Stimulated activated CD4-positive, alpha-beta T cell treated with anti-CD3 and anti-CD28 coated beads, Interleukin-1b, Interleukin-23, amount 100 ng/mL, for 4 hours (primary cell): ENCODE data around the gene ZNF491.
"Not testable (repeated sequence)": the region's sequence is repeated elsewhere in the genome, so short reads cannot be mapped to it uniquely, and the experiment has no call there.

Source experiments
- DNase-seq, 2 donors: peaks; one replicate each; pipeline ENCODE4 v3.0.0-alpha.2; 2020; ENCODE audit warnings: low read depth in 2 of 2

Gene ZNF491

DNA sequence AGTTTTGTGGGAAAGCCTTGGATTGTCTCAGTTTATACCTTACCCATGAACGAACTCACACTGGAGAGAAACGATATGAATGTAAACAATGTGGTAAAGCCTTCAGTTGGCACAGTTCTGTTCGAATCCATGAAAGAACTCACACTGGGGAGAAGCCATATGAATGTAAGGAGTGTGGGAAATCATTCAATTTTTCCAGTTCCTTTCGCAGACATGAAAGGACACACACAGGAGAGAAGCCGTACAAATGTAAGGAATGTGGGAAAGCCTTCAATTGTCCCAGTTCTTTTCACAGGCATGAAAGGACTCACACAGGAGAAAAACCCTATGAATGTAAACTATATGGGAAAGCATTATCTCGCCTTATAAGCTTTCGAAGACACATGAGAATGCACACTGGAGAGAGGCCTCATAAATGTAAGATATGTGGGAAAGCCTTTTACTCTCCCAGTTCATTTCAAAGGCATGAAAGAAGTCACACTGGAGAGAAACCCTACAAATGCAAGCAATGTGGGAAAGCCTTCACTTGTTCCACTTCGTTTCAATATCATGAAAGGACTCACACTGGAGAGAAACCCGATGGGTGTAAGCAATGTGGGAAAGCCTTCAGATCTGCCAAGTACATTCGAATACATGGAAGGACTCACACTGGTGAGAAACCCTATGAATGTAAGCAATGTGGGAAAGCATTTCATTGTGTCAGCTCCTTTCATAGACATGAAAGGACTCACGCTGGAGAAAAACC, 8.2 kb downstream of the ZNF491 start:
- no peak for DNase-seq

DNA sequence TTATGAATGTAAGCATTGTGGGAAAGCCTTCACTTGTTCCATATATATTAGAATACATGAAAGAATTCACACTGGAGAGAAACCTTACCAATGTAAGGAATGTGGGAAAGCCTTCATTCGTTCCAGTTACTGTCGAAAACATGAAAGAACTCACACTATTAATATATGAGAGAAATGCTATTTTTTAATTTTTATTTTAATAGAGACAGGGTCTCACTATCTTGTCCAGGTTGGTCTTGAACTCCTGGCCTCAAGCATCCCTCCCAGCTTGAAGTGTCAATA, 8.7 kb downstream of the ZNF491 start:
- DNase-seq, result no peak

DNA sequence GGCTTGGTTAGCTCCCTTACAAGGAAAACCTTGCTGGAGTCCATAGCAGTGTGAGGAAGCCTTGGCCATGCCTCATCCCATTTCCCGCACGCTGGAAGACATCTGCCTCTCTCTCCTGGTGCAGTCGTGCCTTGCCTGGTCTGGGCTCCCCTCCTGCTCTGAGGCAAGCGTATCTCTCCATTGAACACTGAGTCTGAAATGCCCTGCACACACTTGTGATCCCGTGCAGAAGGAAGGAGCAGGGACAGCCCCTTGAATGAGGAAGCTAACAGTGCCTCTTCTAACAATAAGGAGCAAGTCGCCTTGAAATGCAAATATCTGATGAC, 15.3 kb downstream of the ZNF491 start:
- no peak for DNase-seq

DNA sequence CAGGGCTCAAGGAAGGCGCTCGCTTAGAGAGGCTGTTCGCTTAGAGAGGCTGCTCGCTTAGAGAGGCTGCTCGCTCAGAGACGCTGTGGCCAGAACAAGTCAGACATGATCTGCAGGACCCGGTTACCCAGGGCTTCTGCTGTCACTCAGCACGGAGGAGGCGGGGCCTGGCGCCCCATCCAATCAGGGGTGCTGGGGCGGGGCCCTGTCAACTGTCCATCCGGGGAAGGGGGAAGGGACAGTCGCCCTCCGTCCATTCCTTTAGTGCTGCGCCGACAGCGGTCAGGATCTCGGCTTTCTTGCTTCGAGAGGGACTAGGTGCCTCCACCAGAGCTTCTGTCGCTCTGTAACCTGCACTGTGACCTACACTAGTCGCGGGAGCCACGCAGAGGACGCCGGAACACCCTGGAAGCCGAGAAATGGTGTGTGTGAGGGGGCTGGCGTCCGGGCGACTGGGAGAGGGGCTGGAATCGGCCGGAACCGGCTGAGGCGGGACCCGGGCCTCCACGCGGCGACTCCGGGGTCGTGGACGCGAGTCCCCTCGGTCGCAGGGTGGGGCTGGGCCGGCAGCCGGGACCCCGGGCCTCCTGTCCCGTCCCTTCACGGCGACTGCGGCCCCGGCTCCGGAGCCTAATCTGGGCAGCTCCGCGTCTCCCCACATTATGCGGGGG, 15.8 kb downstream of the ZNF491 start, which contains the start of gene ZNF440:
Gene ZNF440 (plus strand): TSS at position 245 of the 671 bp plus-strand sequence. CDS start 175 bp downstream, at position 420.
- DNase-seq, result peak; percentile 62 to 87

DNA sequence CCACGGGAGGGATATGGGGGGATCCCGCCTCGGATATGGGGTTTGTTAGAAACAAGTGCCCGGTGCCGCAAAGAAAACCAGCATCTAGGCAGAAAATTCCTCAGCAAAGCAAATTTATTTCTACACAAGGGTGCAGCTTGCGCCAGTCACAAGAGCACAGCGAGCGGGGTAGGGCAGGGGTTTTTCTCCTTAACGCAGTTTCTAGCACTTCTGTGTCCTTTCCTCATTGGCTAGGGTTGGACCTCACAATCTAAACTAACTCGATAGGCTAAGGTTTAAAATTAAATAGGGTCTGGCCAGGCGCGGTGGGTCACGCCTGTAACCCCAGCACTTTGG, 16.3 kb downstream of the ZNF491 start:
- DNase-seq, result no peak

DNA sequence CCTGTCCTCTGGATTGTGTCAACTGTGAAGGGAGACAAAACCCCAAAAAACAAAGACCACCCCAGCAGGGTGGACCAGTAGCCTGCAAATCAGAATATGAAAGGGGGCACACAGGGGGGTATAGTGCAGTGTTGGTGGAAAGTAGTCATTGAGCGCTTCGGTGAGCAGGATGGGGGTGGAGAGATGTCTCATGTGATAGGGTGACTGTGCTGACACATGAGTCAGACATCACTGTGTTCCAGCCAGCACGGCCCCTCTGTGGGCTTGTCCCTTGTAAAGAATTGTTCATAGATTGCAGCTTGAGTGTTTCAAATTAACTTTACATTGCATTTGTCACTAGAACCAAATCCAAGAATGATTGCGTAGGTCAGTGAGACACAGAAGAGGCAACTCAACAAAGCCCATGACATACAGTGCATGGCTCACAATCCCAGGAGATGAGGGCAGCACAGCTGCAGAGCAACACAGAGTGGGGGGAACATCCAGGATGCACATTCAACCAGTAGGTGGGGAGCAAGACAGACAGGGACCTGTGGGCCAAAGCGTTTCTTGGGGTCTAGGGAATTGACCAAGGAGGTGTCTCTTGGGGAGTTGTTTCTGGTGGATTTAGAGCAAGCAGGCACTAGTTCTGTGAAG, 23.3 kb downstream of the ZNF491 start:
- no peak for DNase-seq

DNA sequence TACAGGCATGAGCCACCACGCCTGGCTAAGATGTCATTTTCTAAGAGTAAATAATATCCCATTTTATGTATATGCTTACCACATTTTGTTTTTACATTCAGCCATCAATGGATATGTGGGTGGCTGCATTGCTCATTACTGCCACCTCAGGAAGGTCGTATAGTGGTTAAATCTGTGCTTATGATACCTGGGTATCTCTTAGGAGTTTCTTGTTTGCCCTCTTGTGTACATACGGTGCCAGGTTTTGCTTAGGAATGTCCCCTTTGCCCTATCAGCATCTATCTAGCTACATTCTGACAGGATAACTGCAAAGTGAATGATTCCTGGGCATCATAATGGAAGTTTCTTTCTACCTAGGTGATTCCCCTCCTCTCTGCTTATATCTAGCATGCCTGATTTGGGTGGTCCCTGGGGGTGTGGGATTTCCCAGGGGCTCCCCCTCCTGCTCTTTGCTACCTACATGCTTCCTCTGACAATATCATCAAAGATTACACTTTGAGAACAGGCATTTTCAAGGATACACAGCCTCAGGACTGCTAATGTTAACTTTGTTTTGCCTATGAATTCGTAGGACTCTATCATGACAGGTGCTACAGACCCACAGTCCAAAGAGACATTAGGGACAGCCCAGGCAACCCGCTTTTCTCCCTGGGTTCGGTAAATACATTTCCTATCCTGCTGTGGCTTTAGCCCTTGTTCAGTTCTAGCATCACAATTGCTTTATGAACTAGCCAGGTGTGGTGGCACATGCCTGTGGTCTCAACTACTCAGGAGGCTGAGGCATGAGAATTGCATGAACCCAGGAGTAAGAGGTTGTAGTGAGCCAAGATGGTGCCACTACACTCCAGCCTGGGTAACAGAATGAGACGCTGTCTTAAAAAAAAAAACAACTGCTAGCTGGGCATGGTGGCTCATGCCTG, 30.9 kb downstream of the ZNF491 start:
- not testable (repeated sequence) for DNase-seq

DNA sequence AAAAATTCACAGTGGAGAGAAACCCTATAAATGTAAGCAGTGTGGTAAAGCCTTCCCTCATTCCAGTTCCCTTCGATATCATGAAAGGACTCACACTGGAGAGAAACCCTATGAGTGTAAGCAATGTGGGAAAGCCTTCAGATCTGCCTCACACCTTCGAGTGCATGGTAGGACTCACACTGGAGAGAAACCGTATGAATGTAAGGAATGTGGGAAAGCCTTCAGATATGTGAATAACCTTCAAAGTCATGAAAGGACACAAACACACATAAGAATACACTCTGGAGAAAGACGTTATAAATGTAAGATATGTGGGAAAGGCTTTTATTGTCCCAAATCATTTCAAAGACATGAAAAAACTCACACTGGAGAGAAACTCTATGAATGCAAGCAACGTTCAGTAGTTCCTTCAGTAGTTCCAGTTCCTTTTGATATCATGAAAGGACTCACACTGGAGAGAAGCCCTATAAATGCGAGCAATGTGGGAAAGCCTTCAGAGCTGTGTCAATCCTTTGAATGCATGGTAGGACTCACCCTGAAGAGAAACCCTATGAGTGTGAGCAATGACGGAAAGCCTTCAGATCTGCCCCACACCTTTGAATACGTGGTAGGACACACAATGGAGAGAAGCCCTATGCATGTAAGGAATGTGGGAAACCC, 34.1 kb downstream of the ZNF491 start:
- no peak for DNase-seq

DNA sequence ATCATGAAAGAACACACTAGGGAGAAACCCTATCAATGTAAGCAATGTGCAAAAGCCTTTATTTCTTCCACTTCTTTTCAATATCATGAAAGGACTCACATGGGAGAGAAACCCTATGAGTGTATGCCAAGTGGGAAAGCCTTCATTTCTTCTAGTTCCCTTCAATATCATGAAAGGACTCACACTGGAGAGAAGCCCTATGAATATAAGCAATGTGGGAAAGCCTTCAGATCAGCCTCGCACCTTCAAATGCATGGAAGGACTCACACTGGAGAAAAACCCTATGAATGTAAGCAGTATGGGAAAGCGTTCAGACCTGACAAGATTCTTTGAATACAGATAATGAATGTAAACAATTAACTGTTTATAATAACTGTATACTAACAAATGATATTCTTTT, 35.2 kb downstream of the ZNF491 start:
- no peak for DNase-seq

DNA sequence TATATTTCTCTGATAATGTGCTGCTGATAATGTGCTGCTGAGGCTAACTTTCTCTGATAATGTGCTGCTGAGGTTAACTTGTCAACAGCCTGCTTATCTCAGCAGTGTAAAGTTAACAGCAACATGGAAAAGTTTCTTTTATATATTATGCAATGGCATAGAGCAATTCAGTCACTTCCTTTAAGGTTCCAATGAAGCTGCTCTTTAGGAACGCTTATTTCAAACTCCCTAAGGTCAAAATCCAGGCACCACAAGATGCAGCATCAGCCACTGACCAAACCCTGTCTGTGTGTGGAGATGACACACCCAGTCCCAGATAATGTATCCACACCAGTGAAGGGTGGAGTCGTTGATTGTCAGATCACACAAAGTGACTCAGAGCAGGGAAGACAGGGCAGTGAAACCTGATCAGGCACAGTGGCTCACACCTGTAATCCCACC, 37.3 kb downstream of the ZNF491 start:
- not testable (repeated sequence) for DNase-seq

DNA sequence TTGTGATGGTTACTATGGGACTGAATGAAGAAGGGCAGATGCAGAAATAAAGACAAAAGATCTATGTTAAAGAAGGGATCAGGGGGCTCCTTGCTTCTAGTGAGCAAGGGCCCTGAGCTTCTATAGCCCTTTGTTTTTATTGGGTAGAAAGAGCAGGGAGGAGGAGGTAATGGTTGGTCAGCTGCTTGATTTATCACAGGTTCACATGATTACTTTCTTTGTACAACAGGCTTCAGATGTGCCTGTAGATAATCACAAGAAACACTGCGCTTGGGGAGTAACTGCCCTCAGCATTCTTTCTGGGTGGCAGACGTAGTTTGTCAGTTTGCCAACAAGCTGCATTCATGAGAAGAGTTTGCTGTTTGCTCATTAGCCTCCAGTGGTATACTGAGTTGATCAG, 45.4 kb downstream of the ZNF491 start:
- DNase-seq, result no peak

DNA sequence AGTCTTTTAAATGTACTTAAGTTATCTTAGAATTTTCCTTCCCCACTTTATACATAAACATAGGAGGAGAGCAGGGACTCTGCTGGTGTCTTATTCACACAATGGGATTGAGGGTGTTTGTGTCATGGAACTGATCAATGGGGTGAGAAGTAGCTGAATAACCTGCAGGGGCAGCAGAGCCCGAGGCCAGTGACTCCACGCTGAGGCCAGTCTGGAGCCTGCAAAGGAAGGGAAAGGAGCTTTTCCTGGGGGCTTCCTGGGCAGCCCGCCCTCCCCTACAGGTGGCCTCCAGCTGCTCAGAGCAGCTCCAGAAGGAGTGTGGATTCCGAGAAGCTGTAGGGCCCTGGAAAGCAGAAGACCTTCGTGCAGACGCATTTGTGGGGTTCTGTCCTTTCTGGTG, 49.3 kb downstream of the ZNF491 start:
- not testable (repeated sequence) for DNase-seq

DNA sequence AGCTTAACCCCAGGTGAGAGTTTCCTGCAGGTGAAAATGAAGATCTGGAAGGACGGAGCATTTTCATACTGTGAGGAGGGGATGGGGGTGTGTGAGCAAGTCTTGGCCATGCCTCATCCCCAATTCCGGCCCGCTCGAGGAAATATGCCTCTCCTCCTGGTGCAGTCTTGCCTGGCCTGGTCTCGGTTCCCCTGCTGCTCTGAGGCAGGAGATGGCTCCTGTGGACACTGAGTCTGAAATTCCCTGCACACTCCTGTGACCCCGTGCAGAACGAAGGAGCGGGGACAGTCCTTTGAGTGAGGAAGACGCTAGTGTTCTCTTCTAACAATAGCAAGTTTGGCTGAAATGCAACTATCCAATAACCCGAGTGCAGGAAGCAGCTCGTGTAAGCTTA, 49.9 kb downstream of the ZNF491 start:
- DNase-seq, result no peak

DNA sequence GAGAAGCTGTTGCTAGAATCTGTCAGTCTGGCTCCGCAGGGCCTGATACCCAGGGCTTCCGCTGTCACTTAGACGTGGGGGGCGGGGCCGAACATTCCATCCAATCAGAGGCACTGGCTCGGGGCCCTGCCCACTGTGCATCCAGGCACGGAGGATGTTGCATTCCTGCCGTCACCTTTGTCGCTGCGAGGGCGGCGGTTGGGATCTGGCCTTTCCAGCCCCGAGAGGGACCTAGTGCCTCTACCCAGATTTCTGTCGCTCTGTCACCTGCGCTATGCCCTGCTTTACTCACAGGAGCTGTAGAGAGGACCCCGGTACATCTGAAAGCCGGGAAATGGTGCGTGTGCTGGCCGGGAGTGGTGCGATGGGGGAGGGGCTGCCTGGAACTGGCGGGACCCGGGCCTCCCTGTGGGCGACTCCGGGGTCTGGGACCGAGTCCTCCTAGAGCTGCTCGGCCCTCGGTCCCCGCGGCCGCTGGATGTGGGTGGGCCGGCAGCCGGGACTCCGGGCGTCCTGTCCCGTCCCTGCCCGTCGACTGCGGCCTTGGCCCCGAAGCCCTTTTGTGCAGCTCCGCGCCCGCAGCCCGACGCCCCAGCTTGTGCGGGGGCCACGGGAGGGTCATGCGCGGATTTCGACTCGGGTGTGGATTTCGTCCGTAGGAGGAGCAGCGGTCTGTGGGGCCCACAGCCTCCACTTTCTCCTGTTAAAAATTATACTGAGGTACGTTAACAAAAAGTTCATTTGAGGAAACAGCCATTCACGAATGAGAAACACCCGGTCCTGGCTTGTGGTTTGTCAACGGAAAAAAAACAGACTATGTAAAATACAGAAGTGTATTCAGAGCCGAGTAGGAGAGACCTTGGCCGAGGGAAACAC, 50.5 kb downstream of the ZNF491 start, which contains the start of gene ZNF439:
Gene ZNF439 (plus strand): TSS at position 133 of the 876 bp plus-strand sequence. CDS start 142 bp downstream, at position 275.
- DNase-seq, result peak; percentile 64 to 89

DNA sequence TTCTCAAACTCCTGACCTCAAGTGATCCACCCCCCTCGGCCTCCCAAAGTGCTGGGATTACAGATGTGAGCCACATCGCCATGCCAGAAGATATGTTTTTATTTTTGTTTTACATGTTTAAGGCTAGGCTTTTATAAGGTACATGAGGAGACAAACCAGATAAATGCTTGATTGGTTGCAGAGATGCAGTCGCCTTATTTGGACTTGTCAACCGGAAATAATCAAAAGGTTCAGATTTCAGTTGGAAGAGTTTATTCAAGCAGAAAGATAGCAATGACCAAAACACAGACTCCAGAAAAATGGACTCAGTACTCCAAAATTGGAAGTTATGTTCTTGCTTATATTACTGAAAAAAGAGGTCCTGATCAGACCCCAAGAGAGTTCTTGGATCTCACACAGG, 52.0 kb downstream of the ZNF491 start:
- not testable (repeated sequence) for DNase-seq

DNA sequence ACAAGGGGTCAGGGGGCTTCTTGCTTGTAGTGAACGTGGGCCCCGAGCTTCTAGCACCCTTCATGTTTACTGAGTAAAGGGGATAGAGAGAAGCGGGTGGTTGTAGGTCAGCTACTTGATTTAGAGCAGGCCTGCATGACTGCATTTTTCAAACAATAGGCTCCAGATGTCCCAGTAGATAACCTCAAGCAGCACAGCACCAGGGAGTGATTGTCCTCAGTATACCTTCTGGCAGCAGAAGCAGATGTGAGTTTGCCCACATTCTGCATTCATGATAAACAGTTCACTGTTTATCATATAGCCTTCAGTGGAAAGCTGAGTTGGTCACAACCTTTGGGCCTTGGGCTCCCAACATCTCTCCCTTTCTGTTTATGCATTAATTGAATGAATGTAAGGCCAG, 55.0 kb downstream of the ZNF491 start:
- DNase-seq, result no peak

DNA sequence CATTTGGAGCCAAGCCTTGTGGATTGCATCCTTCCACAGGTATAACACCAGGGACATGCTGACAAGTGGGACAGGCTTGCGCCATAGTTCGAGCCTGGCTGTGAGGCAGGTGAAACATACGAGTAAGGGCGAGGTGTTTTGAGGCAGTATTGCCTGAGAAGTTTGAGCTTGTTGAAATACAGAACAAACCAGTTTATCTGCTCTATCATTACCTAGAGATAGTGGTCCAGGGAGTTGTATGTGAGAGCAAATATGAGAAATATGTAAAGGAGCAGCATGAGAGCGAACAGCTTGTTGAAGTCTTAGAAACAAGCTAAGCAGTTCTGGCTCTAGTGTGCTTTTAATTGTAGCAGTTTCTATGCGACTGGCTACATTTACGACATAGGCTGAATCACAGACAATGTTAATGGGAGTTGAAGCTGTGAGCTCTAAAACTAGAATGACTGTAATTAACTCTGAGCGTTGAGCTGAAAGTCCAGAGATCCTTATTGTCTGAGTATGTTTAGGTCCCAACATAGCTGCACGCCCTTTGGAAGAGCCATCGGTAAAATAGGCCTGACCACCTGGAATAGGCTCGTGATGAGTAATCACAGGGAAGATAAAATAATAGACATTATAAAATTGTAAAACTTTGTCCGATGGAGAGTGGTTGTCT, 58.4 kb downstream of the ZNF491 start:
- DNase-seq, result no peak
